MM.1S (cell line): ENCODE data around the gene LRPAP1.

Source experiments
- DNase-seq: peaks from one replicate; pipeline ENCODE4 v3.0.0-alpha.2; 2015
- H2AFZ ChIP-seq: fragments of 300-600 bp; sonication (generic); 2 replicates; pipeline ENCODE4 v1.6.0; 2016; ENCODE audit warnings: antibody characterized with exemption, low read length
- H3F3A ChIP-seq: fragments of 300-600 bp; sonication (generic); 2 replicates; pipeline ENCODE4 v1.6.1; 2016; ENCODE audit warnings: mild to moderate bottlenecking, antibody characterized with exemption, low read length, moderate library complexity, mixed read lengths; ENCODE audit not compliant: insufficient read depth
- H3K27ac ChIP-seq: fragments of 300-600 bp; sonication (generic); 2 replicates; pipeline ENCODE4 v1.5.1; 2016; ENCODE audit warnings: mild to moderate bottlenecking, low read length
- H3K27me3 ChIP-seq: fragments of 300-600 bp; sonication (generic); replicated peaks from 2 replicates; pipeline ENCODE4 v1.6.0; 2016; ENCODE audit warnings: low read length; ENCODE audit not compliant: insufficient read depth
- H3K36me3 ChIP-seq: fragments of 300-600 bp; sonication (generic); replicated peaks from 2 replicates; pipeline ENCODE4 v1.6.1; 2016; ENCODE audit warnings: mild to moderate bottlenecking, low read length, mixed read lengths; ENCODE audit not compliant: insufficient read depth
- H3K4me1 ChIP-seq: fragments of 300-600 bp; sonication (generic); 2 replicates; pipeline ENCODE4 v1.6.1; 2016; ENCODE audit warnings: low read length, mixed read lengths
- H3K4me2 ChIP-seq: fragments of 300-600 bp; sonication (generic); 2 replicates; pipeline ENCODE4 v1.6.0; 2016; ENCODE audit warnings: low read depth, low read length
- H3K4me3 ChIP-seq: fragments of 300-600 bp; sonication (generic); 2 replicates; pipeline ENCODE4 v1.5.1; 2016; ENCODE audit warnings: low read length, mixed read lengths
- H3K79me2 ChIP-seq: fragments of 300-600 bp; sonication (generic); 2 replicates; pipeline ENCODE4 v1.6.1; 2016; ENCODE audit warnings: mixed run types, low read length, mixed read lengths
- H3K9ac ChIP-seq: fragments of 300-600 bp; sonication (generic); 2 replicates; pipeline ENCODE4 v1.6.1; 2016; ENCODE audit warnings: low read length, mixed read lengths
- H3K9me2 ChIP-seq: fragments of 300-600 bp; sonication (generic); replicated peaks from 2 replicates; pipeline ENCODE4 v1.6.1; 2016; ENCODE audit warnings: mild to moderate bottlenecking, low read length, mixed read lengths; ENCODE audit not compliant: insufficient read depth
- H3K9me3 ChIP-seq: fragments of 300-600 bp; sonication (generic); replicated peaks from 2 replicates; pipeline ENCODE4 v1.6.1; 2016; ENCODE audit warnings: mild to moderate bottlenecking, low read length, mixed read lengths; ENCODE audit not compliant: insufficient read depth
- H4K20me1 ChIP-seq: fragments of 300-600 bp; sonication (generic); 2 replicates; pipeline ENCODE4 v1.6.1; 2016; ENCODE audit warnings: mild to moderate bottlenecking, low read length, moderate library complexity, mixed read lengths; ENCODE audit not compliant: insufficient read depth
- EZH2 ChIP-seq: fragments of 300-600 bp; sonication (generic); optimal IDR thresholded peaks from 2 replicates; pipeline ENCODE3; 2017; ENCODE audit warnings: low read depth, mild to moderate bottlenecking, antibody characterized with exemption, low read length, mixed read lengths
- EZH2phosphoT487 ChIP-seq: fragments of 300-600 bp; sonication (generic); IDR thresholded peaks from 2 replicates; pipeline ENCODE4 v1.6.1; 2018; ENCODE audit warnings: antibody characterized with exemption, low read length
- TF ChIP-seq, protein P1 (sequence below): fragments of 300-600 bp; sonication (generic); IDR thresholded peaks from 2 replicates; pipeline ENCODE4 v1.5.1; 2016; ENCODE audit warnings: antibody characterized with exemption, low read length, mixed read lengths

Gene LRPAP1

DNA sequence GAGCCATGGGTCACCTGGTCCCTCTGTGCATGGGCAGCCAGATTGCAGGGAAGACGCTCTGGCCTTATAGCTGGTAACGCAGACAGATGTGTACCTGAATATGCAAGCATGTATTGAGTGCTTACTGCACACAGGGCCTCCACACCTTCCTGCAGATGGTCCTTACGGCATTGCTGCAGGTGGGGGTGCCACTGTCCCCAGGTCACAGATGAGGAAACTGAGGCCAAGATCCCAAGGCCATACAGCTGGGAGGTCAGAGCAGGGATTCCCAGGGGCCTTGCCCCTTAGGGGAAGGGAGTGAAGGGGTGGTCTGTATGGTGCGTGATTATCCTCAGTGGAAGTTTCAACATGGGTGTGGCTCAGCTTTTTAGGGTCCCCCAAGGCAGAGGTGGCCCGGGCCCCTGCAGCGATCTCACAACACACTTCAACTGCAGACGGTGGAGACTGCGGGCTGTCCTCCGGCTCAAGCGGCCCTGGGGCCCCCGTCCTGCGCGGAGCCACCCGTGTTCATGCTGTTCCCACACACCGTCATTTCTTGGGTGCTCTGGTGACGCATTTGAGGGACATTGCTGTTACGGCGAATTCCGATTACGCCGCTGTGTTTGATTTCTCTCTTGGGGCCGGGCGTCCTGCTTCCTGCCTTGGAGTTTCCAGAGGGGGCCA, 61.0 kb downstream of the LRPAP1 start:
- Histone ChIP-seq H3K9me2 (no peaks in the 10 kb centered on the region), H3K9me3 (no peaks in the 10 kb centered on the region), H3K79me2 (no peaks in the 10 kb centered on the region), H4K20me1 (no peaks in the 10 kb centered on the region), H3K4me3 (no peak overlapping the region), H3K4me2 (no peak overlapping the region), H3K27me3 (peaks cover 71% of the 10 kb centered on the region), H3K4me1 (no peaks in the 10 kb centered on the region), H3K36me3 (no peaks in the 10 kb centered on the region), H3K27ac (no peak overlapping the region), H3K9ac (no peak overlapping the region), H2AFZ (no peak overlapping the region), H3F3A (no peaks in the 10 kb centered on the region)
- DNase-seq: no peak
- TF ChIP-seq, protein P1, sequence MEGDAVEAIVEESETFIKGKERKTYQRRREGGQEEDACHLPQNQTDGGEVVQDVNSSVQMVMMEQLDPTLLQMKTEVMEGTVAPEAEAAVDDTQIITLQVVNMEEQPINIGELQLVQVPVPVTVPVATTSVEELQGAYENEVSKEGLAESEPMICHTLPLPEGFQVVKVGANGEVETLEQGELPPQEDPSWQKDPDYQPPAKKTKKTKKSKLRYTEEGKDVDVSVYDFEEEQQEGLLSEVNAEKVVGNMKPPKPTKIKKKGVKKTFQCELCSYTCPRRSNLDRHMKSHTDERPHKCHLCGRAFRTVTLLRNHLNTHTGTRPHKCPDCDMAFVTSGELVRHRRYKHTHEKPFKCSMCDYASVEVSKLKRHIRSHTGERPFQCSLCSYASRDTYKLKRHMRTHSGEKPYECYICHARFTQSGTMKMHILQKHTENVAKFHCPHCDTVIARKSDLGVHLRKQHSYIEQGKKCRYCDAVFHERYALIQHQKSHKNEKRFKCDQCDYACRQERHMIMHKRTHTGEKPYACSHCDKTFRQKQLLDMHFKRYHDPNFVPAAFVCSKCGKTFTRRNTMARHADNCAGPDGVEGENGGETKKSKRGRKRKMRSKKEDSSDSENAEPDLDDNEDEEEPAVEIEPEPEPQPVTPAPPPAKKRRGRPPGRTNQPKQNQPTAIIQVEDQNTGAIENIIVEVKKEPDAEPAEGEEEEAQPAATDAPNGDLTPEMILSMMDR: no peak
- TF ChIP-seq EZH2 (no peak), EZH2phosphoT487 (no peak)

DNA sequence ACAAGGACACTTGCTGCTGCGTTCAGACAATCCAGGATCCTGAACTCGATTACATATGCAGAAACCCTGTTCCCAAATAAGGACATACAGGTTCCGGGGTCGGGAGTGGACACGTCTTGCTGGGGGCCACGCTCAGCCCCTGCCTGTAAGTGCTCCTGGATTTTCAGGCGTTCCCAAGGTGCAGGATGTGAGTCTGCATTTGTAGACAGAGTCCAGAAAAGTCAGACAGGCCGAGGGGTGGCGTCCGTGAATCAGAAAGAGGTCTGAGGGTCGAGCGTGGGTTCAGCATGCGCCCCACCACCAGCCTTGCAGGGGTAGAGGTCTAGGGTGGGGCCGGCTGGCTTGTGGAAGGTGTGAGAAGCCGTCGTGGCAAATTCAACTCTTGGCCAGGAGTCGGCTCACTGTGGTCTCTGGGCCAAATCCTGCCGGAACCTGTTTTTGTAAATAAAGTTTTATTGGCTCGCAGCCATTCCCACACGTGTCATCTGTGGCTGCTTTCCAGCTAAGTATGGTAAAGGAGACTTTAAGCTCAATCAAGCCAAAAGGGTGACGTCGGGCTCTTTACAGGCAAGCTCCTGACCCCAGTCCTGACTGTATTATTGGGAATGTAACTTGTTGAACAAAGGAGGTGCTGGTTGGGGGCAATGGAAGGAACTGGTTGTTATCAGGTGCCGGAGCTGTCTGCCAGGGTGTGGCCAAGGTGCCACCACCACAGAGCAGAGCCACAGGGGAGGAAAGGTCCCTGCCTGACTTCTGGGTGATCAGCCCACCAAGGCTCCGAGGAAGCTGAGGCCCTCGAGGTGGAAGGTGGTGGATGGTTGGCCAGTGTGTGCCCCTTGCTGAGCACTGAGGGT, 61.8 kb downstream of the LRPAP1 start:
- no peaks in the 10 kb centered on the region for H3K4me1 ChIP-seq
- peaks cover 74% of the 10 kb centered on the region for H3K27me3 ChIP-seq

DNA sequence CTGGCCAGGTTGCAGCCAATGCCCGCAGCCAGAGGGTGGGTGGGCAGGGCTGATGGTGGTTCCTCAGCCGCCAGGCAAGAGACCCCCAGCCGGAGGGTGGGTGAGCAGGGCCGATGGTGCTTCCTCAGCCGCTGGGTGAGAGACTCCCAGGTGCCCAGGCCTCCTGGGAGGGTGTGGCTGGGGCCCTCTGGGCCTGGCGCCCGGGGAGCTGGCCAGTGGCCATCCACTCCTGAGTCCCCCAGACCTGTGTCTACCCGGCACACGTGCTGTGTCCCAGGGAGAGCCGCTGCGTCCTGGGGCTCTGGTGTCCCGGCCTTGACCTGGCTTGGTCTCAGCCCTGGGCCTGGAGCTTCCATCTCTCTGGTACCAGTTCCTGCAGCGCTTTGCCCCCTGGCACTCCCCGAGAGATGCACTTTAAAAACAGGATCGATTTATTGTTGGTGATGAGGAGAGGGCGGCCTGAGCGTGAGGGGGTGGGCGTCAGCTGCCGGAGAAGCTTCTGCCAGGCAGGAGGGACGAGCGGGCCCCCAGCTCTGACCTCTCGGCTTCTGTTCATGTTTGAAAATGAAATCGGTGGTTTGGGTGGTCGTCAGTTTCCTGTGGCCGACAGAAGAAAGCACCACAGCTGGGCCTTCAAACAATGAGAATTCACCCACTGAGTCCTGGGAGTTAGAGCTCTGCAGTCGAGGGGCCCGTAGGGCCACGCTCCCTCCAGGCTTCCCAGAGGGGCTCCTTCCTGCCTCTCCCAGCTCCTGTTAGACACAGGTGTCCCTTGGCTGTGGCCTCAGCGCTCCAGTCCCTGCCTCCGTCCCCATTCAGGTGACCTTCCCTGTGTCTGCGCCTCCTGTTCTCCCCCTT, 62.6 kb downstream of the LRPAP1 start:
- H3K27ac ChIP-seq: no peak overlapping the region
- TF ChIP-seq, protein P1: no peak
- TF ChIP-seq EZH2phosphoT487 (no peak), EZH2 (no peak)
- H3K79me2 ChIP-seq: no peaks in the 10 kb centered on the region
- no peak overlapping the region for H3K4me3 ChIP-seq
- H3F3A ChIP-seq: no peaks in the 10 kb centered on the region
- no peak overlapping the region for H2AFZ ChIP-seq
- no peaks in the 10 kb centered on the region for H3K4me1 ChIP-seq
- H3K4me2 ChIP-seq: no peak overlapping the region
- no peak for DNase-seq
- H3K36me3 ChIP-seq: no peaks in the 10 kb centered on the region
- no peaks in the 10 kb centered on the region for H3K9me3 ChIP-seq
- no peaks in the 10 kb centered on the region for H4K20me1 ChIP-seq
- H3K9ac ChIP-seq: no peak overlapping the region
- no peaks in the 10 kb centered on the region for H3K9me2 ChIP-seq
- H3K27me3 ChIP-seq: peaks cover 74% of the 10 kb centered on the region

More for the DNA sequence above, 61.8 kb downstream of the LRPAP1 start:
- H2AFZ ChIP-seq: no peak overlapping the region
- H3K27ac ChIP-seq: no peak overlapping the region
- no peak overlapping the region for H3K9ac ChIP-seq
- no peaks in the 10 kb centered on the region for H3F3A ChIP-seq
- H3K9me3 ChIP-seq: no peaks in the 10 kb centered on the region
- no peaks in the 10 kb centered on the region for H3K79me2 ChIP-seq
- no peak overlapping the region for H3K4me3 ChIP-seq
- no peak overlapping the region for H3K4me2 ChIP-seq
- no peaks in the 10 kb centered on the region for H3K9me2 ChIP-seq
- H4K20me1 ChIP-seq: no peaks in the 10 kb centered on the region
- TF ChIP-seq EZH2phosphoT487 (no peak), EZH2 (no peak)
- TF ChIP-seq, protein P1: no peak
- no peaks in the 10 kb centered on the region for H3K36me3 ChIP-seq
- DNase-seq: no peak
